ENCODE data around the gene PEDS1.
A peak's percentile ranks its signal among the peaks of the same experiment; 100 is the strongest.
"Not testable (repeated sequence)": the region's sequence is repeated elsewhere in the genome, so short reads cannot be mapped to it uniquely, and the experiment has no call there.

Gene PEDS1

GRCh38 chr20:50165684-50166554, 12.4 kb upstream of the PEDS1 start:
- in situ Hi-C loops (cut with MboI; ENCODE audit: low sequenced_read_pairs, unreplicated experiment), result loop anchor here (10.0 kb wide), 1 partner anchor 201 kb away; no protein-coding TSS in a partner anchor
- TF ChIP-seq, protein P1, sequence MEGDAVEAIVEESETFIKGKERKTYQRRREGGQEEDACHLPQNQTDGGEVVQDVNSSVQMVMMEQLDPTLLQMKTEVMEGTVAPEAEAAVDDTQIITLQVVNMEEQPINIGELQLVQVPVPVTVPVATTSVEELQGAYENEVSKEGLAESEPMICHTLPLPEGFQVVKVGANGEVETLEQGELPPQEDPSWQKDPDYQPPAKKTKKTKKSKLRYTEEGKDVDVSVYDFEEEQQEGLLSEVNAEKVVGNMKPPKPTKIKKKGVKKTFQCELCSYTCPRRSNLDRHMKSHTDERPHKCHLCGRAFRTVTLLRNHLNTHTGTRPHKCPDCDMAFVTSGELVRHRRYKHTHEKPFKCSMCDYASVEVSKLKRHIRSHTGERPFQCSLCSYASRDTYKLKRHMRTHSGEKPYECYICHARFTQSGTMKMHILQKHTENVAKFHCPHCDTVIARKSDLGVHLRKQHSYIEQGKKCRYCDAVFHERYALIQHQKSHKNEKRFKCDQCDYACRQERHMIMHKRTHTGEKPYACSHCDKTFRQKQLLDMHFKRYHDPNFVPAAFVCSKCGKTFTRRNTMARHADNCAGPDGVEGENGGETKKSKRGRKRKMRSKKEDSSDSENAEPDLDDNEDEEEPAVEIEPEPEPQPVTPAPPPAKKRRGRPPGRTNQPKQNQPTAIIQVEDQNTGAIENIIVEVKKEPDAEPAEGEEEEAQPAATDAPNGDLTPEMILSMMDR (IDR thresholded peaks at IDR 0.05; ENCODE audit: borderline replicate concordance, control extremely low read depth, extremely low read depth, insufficient read depth, missing control alignments), result no peak
- peak; percentile 91 for DNase-seq (ENCODE audit: low spot score)

GRCh38 chr20:50163570-50164317, 10.2 kb upstream of the PEDS1 start:
- in situ Hi-C loops (cut with MboI; ENCODE audit: low sequenced_read_pairs, unreplicated experiment), result loop anchor here (10.0 kb wide), 1 partner anchor 199 kb away; no protein-coding TSS in a partner anchor
- TF ChIP-seq, protein P1 (IDR thresholded peaks at IDR 0.05; ENCODE audit: borderline replicate concordance, control extremely low read depth, extremely low read depth, insufficient read depth, missing control alignments), result no peak
- no peak for DNase-seq (ENCODE audit: low spot score)

DNA sequence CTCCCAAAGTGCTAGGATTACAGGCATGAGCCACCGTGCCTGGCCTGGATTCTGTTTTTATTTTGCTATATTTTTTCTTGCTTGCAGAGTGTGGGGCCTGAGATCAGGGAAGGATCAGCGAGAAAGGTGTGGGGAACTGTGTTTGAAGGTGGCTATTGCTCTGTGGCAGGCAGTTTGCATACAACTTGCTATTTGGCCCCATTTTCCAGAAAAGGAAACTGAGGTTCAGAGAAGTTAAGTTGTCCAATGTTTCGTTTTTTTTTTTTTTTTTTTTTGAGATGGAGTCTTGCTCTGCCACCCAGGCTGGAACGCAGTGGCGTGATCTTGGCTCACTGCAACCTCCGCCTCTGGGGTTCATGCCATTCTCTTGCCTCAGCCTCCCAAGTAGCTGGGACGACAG, 8.0 kb upstream of the PEDS1 start:
- in situ Hi-C loops (cut with MboI; ENCODE audit: low sequenced_read_pairs, unreplicated experiment), result loop anchor here (10.0 kb wide), 1 partner anchor 197 kb away; no protein-coding TSS in a partner anchor
- DNase-seq (ENCODE audit: low spot score), result not testable (repeated sequence)

- TF ChIP-seq, protein P1 (IDR thresholded peaks at IDR 0.05; ENCODE audit: borderline replicate concordance, control extremely low read depth, extremely low read depth, insufficient read depth, missing control alignments), result no peak
- no peak for DNase-seq (ENCODE audit: low spot score)
- in situ Hi-C loops (cut with MboI; ENCODE audit: low sequenced_read_pairs, unreplicated experiment), result no loop called here
These were observed 397 bp downstream of the PEDS1 start for GRCh38 chr20:50153153-50153499.

- TF ChIP-seq, protein P1 (IDR thresholded peaks at IDR 0.05; ENCODE audit: borderline replicate concordance, control extremely low read depth, extremely low read depth, insufficient read depth, missing control alignments), result peak; percentile 5
- in situ Hi-C loops (cut with MboI; ENCODE audit: low sequenced_read_pairs, unreplicated experiment), result no loop called here
- DNase-seq (ENCODE audit: low spot score), result no peak
These were observed 950 bp downstream of the PEDS1 start for GRCh38 chr20:50152394-50153152.

GRCh38 chr20:50151034-50151743, 2.3 kb downstream of the PEDS1 start:
- DNase-seq (ENCODE audit: low spot score), result no peak
- TF ChIP-seq, protein P1 (IDR thresholded peaks at IDR 0.05; ENCODE audit: borderline replicate concordance, control extremely low read depth, extremely low read depth, insufficient read depth, missing control alignments), result no peak
- in situ Hi-C loops (cut with MboI; ENCODE audit: low sequenced_read_pairs, unreplicated experiment), result no loop called here
